GM12891 (cell line): Measurements from ENCODE around the gene ALDH3B1.
"Not testable (repeated sequence)": the region's sequence is repeated elsewhere in the genome, so short reads cannot be mapped to it uniquely, and the experiment has no call there.

Experiments
- PAX5 ChIP-seq: IDR thresholded peaks from 2 replicates; pipeline ENCODE4 v1.6.1; 2011; ENCODE audit warnings: low read length, moderate library complexity, mild to moderate bottlenecking; ENCODE audit not compliant: insufficient read depth, severe bottlenecking
- POLR2A ChIP-seq: IDR thresholded peaks from 2 replicates; pipeline ENCODE4 v1.6.1; 2011; ENCODE audit warnings: low read depth, low read length, control low read depth
- POLR2AphosphoS5 ChIP-seq: IDR thresholded peaks from 2 replicates; pipeline ENCODE4 v1.6.1; 2011; ENCODE audit warnings: low read depth, low read length, control low read depth
- POU2F2 ChIP-seq: IDR thresholded peaks from 2 replicates; pipeline ENCODE4 v1.6.1; 2011; ENCODE audit warnings: low read depth, mild to moderate bottlenecking, control low read depth, low read length, moderate library complexity
- SPI1 ChIP-seq: IDR thresholded peaks from 2 replicates; pipeline ENCODE4 v1.6.1; 2011; ENCODE audit warnings: low read depth, low read length, control low read depth
- TAF1 ChIP-seq: IDR thresholded peaks from 2 replicates; pipeline ENCODE4 v1.6.1; 2011; ENCODE audit warnings: low read depth, low read length, control low read depth

DNA sequence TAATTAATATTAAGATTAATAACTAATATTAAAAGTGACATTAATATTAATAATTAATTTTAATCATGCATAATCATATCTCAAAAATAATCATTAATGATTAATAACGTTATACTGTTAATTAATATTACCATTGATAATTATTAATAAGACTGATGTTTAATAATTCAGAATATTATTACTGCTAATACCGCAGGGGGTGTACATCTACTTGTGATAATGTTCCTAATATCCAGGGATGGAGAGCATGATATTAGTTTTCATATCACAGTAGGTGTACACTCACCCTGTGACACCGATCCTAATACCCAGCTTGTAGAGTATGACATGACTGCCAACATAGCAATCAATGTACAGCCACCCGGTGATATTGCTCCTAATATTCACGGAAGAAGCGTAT is 24.8 kb upstream of the ALDH3B1 start:
- TF ChIP-seq POLR2AphosphoS5, SPI1, PAX5, POLR2A, TAF1, POU2F2: not testable (repeated sequence)
